NCI-H2171 treated with DMSO at 0.1 percent for 48 hours (cell line): ENCODE results near the gene MON2.
"Not testable (repeated sequence)": the region's sequence is repeated elsewhere in the genome, so short reads cannot be mapped to it uniquely, and the experiment has no call there.

Source experiments
- DNase-seq: peaks from one replicate; lab custom pipeline; 2025; lab: John Stamatoyannopoulos, UW

Gene MON2, protein sequence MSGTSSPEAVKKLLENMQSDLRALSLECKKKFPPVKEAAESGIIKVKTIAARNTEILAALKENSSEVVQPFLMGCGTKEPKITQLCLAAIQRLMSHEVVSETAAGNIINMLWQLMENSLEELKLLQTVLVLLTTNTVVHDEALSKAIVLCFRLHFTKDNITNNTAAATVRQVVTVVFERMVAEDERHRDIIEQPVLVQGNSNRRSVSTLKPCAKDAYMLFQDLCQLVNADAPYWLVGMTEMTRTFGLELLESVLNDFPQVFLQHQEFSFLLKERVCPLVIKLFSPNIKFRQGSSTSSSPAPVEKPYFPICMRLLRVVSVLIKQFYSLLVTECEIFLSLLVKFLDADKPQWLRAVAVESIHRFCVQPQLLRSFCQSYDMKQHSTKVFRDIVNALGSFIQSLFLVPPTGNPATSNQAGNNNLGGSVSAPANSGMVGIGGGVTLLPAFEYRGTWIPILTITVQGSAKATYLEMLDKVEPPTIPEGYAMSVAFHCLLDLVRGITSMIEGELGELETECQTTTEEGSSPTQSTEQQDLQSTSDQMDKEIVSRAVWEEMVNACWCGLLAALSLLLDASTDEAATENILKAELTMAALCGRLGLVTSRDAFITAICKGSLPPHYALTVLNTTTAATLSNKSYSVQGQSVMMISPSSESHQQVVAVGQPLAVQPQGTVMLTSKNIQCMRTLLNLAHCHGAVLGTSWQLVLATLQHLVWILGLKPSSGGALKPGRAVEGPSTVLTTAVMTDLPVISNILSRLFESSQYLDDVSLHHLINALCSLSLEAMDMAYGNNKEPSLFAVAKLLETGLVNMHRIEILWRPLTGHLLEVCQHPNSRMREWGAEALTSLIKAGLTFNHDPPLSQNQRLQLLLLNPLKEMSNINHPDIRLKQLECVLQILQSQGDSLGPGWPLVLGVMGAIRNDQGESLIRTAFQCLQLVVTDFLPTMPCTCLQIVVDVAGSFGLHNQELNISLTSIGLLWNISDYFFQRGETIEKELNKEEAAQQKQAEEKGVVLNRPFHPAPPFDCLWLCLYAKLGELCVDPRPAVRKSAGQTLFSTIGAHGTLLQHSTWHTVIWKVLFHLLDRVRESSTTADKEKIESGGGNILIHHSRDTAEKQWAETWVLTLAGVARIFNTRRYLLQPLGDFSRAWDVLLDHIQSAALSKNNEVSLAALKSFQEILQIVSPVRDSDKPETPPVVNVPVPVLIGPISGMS (N-terminal part only)

GRCh38 chr12:62466594-62467491 is at the start of gene MON2:
TSS of gene MON2 (plus strand) at chr12:62466826. CDS start at chr12:62467208, 382 bp downstream.
- peak; percentile 82 for DNase-seq

DNA sequence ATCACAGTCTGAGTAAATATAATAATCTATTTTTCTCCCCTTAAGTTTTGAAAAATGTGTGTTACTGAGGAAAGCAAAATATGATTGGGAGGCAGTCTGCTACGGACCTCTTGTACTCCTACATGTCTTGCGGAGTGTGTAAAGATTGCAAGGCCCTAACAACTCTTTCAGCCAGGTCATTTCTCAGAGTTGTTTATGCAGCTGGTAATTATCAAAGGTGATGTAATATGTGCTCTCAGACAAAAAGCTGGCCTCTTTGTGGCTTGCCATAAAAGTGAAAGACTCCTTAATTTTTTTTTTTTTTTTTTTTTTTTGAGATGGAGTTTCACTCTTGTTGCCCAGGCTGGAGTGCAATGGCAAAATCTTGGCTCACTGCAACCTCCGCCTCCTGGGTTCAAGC is 40.5 kb upstream of the MON2 start:
- DNase-seq = no peak

DNA sequence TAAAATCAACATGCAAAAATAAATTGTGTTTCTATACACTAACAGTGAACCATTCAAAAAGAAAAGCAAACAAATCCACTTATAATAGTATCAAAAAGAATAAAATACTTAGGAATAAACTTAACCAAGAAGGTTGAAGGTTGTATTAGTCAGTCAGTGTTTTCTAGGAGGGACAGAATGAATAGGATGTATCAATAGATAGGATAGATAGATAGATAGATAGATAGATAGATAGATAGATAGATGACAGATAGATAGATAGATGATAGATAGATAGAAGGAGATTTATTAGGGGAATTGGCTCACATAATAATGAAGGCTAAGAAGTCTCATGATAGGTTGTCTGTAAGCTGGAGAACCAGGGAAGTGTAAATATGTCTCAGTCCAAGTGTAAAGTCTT is 37.2 kb upstream of the MON2 start:
- DNase-seq = no peak

DNA sequence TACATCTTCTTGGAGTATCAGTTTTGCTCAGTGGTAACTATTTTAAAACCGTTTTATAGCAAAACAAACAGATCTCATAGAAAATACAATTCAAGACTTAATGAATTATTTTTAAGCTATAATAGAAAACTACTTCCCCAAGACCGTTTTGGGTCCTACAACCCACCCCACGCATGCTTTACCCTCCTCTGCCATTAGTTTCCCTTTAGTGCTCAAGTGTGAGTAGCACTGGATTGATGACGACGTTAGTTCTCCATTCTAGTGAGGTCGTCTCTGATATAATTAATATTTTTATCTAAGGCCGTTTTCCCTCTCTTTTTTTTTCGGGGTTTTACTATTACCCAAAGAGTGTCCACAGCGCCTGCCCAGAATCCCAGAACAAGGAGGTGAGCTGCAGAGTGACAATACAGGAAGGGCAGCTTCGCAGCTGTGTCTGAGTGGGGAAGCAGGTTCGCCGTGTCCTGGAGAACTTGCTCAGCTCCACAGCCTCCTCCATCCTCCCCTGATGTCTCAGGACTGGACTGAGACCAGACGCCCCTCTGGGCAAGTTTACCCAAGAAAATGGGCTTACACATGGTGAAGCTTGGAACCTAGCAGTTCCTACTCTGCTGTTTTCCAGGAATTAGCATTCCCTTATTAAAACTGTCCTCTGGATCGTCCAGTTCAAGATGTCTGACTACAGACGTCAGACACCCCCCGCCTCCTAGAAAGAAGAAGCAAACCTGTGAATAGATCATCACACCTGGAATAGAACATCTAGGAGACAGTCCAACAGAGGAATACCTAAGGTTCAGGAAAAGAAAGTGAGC is 31.9 kb upstream of the MON2 start:
- DNase-seq = no peak

DNA sequence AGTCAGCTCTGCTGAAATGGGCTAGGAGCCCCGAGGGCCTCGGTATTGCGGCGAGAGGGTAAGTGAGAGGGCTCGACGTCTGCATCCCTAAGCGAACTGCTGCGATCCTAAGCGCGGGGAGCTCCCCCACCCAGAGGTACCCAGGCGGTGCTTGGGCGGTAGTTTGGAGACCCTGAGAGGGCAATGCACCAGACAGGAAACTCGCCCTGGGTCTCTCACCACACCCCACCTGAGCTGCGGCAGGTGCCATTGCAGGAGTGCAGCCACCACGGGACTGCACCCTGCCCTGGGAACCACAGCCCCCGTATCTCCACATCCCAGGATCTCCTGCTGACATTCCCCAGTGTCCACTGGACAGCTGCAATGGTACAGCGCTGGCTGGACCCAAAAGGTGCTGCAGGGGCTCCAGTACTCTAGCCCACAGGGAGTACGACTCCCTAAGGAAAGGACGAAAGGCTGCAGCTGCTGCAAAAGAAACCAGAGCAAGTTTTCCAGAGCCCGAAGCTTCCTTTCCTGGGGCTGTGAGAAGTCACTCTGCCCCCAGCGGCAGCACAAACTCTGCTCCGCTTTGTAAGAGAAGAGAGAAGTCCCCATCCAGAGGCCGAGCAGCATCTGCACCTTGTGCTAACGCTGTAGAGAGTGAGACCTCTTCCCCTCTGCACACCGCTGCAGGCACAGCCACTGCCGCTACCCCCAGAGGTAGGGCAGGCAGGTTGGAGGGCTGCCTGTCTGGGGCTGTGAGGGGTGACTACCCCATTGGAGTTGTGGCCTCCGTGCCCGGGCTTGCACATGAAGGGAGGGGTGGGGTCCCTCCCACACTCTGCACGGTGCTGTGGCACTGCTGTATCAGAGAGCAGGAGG is 31.1 kb upstream of the MON2 start:
- peak; percentile 51 for DNase-seq

DNA sequence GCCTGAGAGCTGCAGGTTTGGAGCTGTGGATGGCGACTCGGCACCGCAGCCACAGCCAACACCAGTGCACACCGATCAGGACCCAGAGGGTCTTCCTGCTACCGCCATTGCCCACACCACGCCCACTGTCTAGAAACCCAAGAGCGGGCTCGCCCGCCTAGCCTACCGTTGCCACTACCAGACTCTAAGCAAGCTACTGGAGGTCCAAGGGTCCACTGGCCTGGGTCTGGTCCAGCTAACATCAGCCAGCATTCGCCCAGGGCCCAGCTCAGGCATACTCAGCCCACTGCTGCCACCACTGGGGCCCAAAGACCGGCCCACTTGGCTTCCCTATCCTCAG is 30.5 kb upstream of the MON2 start:
- DNase-seq = no peak

DNA sequence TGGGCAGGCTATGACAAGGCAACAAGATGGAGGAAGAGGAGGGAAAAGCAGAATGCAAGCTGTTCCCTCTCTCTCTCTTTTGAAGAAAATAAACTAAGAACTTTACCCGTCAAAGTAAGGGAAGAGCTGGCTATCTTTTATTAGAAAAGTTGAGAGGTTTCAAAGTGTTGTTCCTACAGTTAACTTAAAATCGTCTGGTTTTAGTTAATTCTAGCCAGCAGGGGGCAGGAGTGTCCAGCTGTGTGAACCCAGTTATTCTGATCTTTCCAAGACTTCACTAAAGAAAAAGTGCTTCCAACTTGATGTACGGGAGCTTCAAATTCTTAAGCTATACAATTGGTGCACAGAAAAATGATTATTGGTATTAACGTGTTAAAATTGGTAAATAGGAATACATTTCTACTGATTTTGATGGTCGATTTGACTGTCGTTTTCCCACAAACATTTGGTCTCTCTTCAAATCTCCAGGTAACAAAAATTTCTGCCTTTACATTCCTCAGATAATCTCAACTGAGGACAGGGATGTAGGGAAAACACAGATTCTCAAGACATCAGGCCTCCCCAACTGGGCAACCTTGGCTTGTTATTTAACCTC is 28.4 kb upstream of the MON2 start:
- DNase-seq = peak; percentile 40

- no peak for DNase-seq
These were observed 19.7 kb upstream of the MON2 start for GRCh38 chr12:62446754-62447452.

DNA sequence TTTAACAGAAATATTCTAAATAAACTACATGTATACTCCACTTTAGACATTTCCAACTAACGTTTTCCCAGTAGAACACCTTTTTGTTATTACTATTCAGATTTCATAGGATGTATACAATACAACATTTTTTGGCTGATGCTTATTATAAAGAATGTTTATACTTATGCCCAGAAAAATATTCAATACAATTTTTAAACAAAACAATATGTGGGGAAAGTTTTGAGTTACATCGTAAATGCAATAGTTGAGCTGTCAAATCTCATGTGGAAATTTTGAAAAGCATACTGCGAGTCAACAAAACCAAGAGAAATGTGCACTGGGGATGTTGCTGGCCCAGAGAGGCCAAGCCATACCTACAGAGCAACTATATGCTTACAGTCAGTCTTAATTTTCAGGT is 18.2 kb upstream of the MON2 start:
- DNase-seq = no peak

- DNase-seq = not testable (repeated sequence)
These were observed 11.2 kb upstream of the MON2 start for GRCh38 chr12:62455429-62455828.

DNA sequence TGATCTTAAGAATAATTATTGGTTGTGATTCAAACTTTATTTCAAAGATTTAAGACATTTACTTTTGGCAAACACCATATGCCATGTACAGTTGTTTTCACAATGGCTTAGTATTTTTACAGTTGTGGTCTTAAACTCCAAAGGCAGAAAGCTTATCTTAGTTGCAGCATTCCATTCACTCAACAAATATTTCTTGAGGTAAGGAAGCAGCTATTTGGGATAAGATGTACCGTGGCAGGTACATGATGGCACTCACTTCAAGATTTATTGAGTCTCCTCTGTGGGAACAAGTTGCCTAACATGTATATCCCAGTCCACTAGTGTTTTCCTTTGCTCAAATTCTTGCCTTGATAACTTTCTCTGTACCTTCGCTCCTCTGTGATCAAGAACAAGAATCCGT is 8.0 kb upstream of the MON2 start:
- no peak for DNase-seq

GRCh38 chr12:62459976-62460375 is 6.7 kb upstream of the MON2 start:
- no peak for DNase-seq

- DNase-seq = not testable (repeated sequence)
These were observed 5.3 kb upstream of the MON2 start for GRCh38 chr12:62461171-62461837.

DNA sequence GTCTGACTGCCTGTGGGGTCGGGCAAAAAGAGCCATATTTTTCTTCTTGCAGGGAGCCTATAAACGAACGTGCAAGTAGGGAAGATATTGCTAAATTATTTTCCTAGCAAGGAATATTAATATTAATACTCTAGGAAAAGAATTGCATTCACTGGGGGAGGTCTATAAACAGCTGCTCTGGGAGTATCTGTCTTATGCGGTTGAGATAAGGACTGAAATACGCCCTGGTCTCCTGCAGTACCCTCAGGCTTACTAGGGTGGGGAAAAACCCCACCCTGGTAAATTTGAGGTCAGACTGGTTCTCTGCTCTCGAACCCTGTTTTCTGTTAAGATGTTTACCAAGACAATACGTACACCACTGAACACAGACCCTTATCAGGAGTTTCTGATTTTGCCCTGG is 3.4 kb upstream of the MON2 start:
- not testable (repeated sequence) for DNase-seq

DNA sequence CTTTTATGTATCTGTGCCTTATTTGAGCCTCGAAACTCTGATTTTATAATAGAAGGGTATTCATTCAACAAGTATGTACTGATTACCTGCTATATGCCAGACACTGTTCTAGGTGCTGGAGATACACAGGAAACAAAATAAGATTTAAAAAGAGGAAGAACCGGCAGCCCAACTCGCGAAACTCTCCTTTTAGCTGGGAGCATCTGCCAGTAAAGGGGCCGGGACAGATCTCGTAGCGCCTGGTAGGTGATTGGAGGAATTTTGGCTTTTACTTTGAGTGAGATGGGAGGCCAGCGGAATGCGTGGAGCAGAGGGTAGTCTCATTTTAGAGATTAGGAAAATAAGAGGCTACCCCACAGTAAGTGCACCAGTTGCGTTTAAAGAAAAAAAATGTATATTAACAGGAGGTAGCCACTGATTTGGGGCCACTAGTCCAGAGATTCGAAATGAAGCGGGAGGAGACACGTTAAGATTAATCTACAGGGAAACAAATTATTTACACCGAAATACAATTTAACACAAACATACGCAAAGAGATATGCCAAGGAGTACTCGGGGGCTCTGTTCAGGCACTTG is 520 bp upstream of the MON2 start:
- DNase-seq = peak; percentile 56

- no peak for DNase-seq
These were observed 1.8 kb downstream of the MON2 start for GRCh38 chr12:62468397-62468796.

GRCh38 chr12:62468935-62469334 is 2.3 kb downstream of the MON2 start:
- DNase-seq = no peak

- DNase-seq = no peak
These were observed 3.1 kb downstream of the MON2 start for GRCh38 chr12:62469704-62470103.
